HG03039 (cell line): Measurements from ENCODE around the gene NRG3.
"Not testable (repeated sequence)": the region's sequence is repeated elsewhere in the genome, so short reads cannot be mapped to it uniquely, and the experiment has no call there.

Source experiments
- ATAC-seq: cut with Tn5 transposase; IDR thresholded peaks from one replicate; pipeline ENCODE4 v1.9.1; 2021; ENCODE audit warnings: mild to moderate bottlenecking, moderate library complexity; ENCODE audit not compliant: unreplicated experiment

NRG3 gene

DNA sequence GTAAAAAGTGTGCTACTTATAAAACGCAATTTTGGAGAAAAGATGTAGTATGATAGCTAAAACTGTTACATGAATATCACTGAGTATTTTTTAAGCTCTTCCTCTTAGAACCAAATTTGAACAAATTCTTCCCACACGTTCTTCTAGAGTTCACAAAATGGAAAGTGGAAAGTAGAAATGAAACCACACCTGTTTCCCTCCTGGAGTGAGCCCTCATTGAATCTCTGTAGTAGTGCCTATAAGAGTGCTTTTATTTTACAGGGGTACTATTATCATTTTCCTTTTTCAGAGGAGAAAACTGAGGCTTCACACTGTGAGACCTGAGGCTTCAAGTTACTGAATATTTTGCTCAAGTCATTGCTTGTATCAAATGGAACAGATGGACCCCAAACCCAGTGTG lies 393.0 kb downstream of the NRG3 start:
- ATAC-seq: no peak

DNA sequence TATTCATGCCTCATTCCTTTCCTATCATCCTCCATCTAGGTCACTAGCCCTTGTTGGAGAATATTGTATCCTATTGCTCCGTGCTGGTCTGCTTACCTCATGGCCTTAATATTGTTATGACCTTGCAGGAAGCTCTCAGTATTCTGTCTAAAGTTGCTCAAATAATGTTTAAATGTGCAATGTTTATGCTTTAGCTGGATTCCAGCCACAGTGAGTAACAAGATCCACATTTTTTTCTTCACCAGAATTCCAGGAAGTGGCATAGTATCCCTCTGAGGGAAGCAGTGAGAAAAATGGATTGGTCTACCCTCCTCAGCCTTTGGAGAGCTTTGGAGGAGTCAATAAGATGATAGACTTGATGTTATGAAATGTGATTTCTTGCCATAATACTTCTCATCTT lies 402.6 kb downstream of the NRG3 start:
- ATAC-seq: no peak

GRCh38 chr10:82278401-82279182 lies 403.6 kb downstream of the NRG3 start:
- ATAC-seq: peak; percentile 48

DNA sequence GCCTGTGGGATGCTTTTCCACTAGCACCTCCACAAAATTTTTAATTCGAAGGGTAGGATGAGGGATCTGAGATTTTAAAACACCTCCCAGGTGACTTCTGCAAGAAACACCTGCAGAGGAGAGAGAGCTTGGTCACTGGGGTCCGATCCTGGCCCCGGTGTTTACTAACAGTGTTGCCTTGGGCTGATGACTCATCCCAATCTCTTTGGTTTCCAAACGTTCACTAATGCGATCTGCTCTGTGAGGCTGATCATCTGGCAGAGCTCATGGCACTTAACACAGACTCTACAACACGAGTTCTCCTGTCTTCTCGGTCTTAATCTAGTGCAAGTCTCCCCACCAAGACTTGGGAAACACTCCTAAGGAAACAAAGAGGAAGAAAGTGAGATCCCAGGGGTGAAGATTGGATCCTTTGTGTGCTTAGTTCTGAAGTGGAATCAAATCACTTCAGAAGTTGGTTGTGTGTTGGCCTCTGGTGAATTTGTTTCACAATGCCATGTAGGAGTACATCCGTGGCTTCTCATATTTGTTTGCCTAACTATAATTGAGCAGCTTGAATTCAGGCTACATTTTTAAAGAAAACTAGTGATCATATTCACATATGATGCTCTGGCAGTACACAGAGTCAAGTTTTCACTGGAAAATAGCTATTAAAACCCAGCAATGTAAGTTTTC lies 407.9 kb downstream of the NRG3 start:
- no peak for ATAC-seq

DNA sequence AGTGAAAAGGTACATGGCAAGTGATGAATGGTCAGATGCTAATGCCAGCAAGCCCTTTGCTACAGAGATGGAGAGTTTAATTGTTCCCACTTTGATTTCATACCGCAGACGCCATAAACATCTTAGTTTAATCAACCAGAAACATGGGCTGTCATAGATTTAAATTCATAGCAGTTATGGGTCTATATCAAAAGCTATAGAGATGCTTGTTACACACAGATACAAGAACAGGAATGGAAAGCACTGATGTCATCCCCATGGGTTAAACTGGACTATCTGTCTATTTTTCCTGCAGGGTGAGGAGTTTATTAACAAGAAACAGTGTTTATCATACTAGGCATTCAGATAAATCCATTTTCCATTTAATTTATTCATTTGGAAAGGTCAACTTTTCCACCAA lies 409.2 kb downstream of the NRG3 start:
- no peak for ATAC-seq

- no peak for ATAC-seq
Measured at GRCh38 chr10:82288461-82288881, 413.5 kb downstream of the NRG3 start.

DNA sequence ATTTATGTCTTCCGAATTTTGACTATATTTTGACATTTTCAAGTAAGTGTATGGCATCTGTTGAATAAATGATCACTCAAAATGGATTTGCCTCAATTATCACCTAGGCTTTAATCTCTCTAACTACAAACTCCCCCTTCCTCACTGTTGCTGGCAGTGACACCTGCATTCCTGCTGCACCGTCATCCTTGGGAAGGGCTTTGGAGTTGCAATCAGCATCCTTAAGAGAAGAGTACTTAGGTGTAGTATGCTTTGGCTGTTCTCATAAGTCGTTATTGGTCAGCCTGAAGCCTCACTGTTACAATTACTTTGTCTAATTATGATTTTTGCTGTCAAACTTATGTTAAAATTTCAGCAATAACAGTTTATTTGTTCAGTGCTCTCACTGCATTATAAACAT lies 415.0 kb downstream of the NRG3 start:
- ATAC-seq: no peak

DNA sequence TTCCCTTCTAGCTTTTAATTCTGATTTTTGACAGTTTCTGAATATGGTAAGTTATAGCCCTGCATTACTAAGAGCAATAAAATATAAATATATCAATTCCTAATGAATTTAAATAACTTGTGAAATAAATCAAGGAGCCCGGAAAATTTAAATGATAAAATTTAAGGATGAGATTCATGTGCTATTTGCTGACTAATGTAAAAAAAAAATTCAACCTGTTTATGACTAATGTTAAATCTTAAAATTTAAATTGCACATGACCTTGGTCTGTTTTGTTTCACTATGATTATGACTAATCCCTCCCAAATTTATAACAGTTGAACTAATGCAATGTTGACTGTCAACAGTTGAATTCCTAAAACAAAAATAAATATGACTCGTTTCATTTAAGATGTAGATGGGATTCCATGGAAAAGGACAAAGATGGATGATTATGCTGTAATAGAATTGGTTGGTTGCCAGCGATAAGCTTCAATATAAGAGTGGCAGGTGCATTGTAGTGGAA lies 419.9 kb downstream of the NRG3 start:
- no peak for ATAC-seq

DNA sequence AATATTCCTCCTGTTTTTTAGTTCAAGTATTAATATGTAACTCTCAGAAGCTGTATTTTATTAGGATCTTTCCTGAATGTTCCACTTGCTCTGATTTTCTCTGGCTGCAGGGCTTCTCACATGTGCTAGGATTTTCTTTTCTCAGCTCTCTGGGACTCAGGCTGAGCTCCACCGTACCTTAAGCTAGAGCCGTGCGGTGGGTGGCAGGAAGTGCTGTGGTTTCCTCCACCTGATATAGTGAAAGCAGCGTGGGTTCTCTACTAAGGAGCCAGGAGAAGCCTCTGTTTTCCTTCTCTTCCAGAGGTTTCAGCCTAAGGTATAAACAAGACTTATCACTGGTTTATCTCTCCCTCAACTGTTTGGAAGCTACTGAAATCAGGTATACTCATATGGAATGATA lies 433.6 kb downstream of the NRG3 start:
- no peak for ATAC-seq

GRCh38 chr10:82310839-82311238 lies 435.8 kb downstream of the NRG3 start:
- ATAC-seq: no peak

DNA sequence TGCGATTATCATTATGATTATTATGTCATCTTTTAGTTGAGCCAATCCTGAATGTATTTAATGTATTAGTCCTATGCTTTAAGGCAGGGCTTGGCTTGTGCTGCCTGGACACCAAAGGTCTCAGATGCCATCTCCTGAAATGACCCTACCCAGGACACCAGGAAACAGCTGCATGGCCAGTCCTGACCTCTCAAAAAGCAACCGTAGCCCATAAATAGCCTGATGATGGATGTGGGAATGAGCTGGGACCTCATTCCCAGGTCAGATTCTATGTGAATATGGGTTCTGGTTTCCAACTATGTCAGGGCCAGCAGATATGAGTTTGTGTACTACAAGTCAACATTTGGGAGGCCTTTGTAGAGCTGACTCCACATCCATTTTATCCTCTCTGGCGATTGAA lies 438.4 kb downstream of the NRG3 start:
- ATAC-seq: no peak

DNA sequence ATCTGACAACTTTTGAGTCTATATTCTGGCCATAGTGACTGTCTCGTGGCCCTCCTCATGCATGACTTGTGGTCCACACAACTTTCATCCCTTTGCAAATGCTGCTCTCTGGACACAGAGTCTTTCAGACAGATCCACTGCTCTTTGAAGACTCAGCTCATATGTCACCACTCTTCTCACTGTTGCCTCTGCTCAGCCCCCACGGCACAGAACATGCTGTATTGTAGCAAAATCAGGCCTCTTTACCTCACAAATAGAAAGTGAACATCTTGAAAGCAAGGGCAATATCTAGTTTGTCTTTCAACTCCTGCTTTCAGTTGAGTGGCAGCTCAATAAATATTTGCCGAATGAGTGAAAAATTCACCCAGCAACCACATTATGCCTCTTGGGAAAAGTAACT lies 443.5 kb downstream of the NRG3 start:
- ATAC-seq: no peak

DNA sequence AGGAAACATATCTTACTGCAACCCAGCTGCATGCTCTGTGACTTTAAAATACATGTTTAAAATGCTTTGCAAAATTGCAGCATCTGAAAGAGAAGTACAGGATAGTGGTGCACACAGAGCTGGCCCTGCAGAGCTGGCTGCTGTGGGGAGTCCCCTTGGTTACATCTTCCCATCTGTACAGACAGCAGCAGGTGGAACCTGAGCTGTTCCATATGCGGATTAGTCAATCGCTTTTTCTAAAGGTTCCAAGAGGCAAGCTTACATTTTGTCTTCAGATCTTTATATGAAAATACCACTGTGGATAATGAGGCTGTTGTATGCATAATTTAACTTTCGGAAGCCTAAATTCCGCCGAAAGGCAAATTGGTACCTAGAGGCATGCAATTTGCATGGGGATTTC lies 444.1 kb downstream of the NRG3 start:
- ATAC-seq: no peak

DNA sequence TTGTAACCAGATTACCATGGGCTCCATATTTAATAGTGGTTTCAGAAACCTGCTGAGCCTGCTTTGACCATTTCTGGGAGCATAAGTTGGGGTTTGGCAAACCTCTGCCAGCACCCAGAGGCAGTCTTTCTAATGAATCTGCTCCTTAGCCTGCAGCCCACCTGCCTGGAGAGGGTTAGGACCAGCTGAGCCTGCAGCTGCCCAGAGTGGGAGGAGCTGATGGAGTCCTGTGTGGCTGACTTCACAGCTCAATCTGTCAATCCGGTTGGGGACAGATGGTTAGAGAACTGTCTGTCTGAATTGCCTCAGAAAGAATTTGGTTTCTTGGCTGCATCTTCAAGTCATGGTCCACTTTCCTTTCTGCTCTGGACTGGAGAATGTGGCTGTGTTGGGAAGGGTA lies 444.6 kb downstream of the NRG3 start:
- ATAC-seq: no peak

DNA sequence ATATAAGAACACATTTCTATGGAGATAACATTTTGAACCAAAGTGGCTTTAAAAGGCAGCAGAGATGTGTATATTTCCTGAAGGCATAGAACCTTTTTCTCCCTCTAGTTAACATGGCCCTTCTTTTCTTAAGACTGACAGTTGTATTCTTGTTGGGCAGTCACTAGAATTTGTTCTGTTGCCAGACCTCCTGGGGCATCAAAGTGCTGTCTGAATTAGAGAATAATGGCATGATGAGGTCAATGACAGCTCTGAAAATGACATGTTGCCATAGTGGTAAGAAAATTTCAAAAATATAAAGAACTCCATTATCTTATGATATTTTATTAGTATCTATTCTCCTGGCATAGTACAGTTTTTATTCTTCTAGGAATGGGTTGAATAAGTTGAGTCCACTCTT lies 446.7 kb downstream of the NRG3 start:
- ATAC-seq: no peak

GRCh38 chr10:82331716-82332115 lies 456.7 kb downstream of the NRG3 start:
- no peak for ATAC-seq

GRCh38 chr10:82335831-82336230 lies 460.8 kb downstream of the NRG3 start:
- ATAC-seq: no peak

- ATAC-seq: no peak
Measured at GRCh38 chr10:82340166-82340565, 465.2 kb downstream of the NRG3 start.

GRCh38 chr10:82349590-82349989 lies 474.6 kb downstream of the NRG3 start:
- ATAC-seq: not testable (repeated sequence)

- ATAC-seq: no peak
Measured at GRCh38 chr10:82353381-82353780, 478.4 kb downstream of the NRG3 start.

DNA sequence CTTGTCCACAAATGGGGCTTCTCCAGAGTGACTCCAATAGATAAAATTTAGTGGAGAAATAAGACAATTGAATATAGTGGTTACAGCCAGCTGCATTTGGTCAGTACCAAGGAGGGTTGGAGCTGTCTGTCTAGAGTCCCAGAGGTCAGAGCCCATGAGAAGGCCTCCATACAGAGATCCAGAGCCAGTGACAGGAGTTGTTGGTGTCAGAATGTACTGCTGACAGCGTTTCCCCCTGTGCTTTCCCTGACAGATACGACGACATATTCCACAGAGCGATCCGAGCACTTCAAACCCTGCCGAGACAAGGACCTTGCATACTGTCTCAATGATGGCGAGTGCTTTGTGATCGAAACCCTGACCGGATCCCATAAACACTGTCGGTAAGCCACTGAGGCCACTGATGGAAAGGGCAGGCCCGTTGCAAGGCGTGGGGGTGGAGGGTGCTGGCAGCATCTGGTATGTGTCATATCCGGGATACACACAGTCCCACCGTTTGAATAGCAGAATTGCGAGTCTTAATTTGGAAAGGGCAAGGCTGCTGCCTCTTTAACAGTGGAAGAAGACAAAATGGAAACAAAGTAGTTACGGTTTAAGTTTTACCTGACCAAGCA lies 483.6 kb downstream of the NRG3 start:
- ATAC-seq: no peak

- ATAC-seq: no peak
Measured at GRCh38 chr10:82361256-82361655, 486.3 kb downstream of the NRG3 start.
